Breast epithelium (tissue), 4 donors: ENCODE measurements around the gene PROP1. TPM values are rescaled to one million over a fixed set of nuclear protein-coding genes. Genes with fewer than 3 reads are reported as not detected.
"Not testable (repeated sequence)": the region's sequence is repeated elsewhere in the genome, so short reads cannot be mapped to it uniquely, and the experiment has no call there.

Experiments
- DNase-seq, 2 donors: peaks; one replicate each; pipeline ENCODE4 v3.0.0-alpha.2; 2019; ENCODE audit warnings: low spot score in 2 of 2
- H3K27ac ChIP-seq, 2 donors: fragments of 200-600 bp; sonication (generic) in 1 of 2; one replicate each; pipeline ENCODE4 v1.5.1; 2016 to 2019; ENCODE audit warnings: mild to moderate bottlenecking in 1 of 2
- H3K27me3 ChIP-seq, 2 donors: fragments of 200-600 bp; sonication (generic) in 1 of 2; one replicate each; pipeline versions ENCODE4 v1.5.1 to v1.6.0; 2017 to 2019; ENCODE audit warnings: control low read depth in 1 of 2, mild to moderate bottlenecking in 1 of 2
- H3K36me3 ChIP-seq: fragments of 200-600 bp; one replicate; pipeline ENCODE4 v1.5.1; 2019
- H3K4me1 ChIP-seq, 2 donors: fragments of 200-600 bp; sonication (generic); one replicate each; pipeline ENCODE4 v1.5.1; 2016 to 2019; ENCODE audit warnings: control low read depth in 1 of 2
- H3K4me3 ChIP-seq, 3 donors: fragments of 200-600 bp; sonication (generic); 1 replicate in 2 of 3; 2 replicates in 1 of 3; pipeline ENCODE4 v1.5.1; 2016 to 2019; ENCODE audit warnings: mild to moderate bottlenecking in 3 of 3, moderate library complexity in 2 of 3
- H3K9me3 ChIP-seq, 2 donors: fragments of 200-600 bp; sonication (generic) in 1 of 2; one replicate each; pipeline ENCODE4 v1.5.1; 2016 to 2019; ENCODE audit warnings: control low read depth in 1 of 2
- POLR2A ChIP-seq: fragments of 450-650 bp; IDR thresholded peaks from one replicate; pipeline ENCODE4 v1.6.1; 2016; ENCODE audit warnings: antibody characterized with exemption, mild to moderate bottlenecking, moderate library complexity
- POLR2AphosphoS5 ChIP-seq, 3 donors: sonication (generic); formaldehyde crosslinking; IDR thresholded peaks; one replicate each; pipeline ENCODE4 v1.6.1; 2017; ENCODE audit warnings: antibody characterized with exemption in 3 of 3
- intact Hi-C: fragments of 100-400 bp; cut with DNase I; formaldehyde crosslinking; loops from one replicate; pipeline ENCODE4 v1.15.1; 2023; ENCODE audit warnings: low total_unique reads
- total RNA-seq, 3 donors: library from RNA; depleted of rRNA; stranded (reverse); fragments of >200 nt; gene quantifications; one replicate each; pipeline ENCODE4 v1.1.0, GENCODE V29; 2016
- TF ChIP-seq, protein P1 (sequence below), 3 donors: fragments of 450-650 bp; IDR thresholded peaks; one replicate each; pipeline ENCODE4 v1.5.1; 2016 to 2017; ENCODE audit warnings: antibody characterized with exemption in 3 of 3, mild to moderate bottlenecking in 3 of 3, moderate library complexity in 3 of 3

The PROP1 gene
- total RNA-seq, 3 donors from 2014 or later = not detected

DNA sequence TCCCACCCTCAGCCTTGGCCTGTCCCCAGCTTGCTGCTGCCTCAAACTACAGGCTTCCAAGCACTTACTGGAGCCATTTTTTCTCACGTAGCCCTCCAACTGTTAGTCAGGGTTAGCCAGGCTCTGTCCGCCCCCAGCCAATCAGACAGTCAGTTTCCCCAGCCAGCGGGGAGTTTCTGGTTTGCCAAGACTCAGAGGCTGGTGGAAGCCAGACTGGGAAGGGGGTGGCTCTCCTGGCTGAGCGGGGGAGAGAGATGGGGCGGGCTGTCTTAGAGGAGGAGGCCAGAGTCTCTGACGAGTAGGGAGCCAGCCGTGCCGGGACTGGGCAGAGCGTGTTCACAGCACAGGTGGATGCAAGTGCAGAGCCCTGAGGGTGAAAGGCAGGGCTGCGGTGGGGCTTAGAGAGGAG, 15.3 kb downstream of the PROP1 start:
- H3K36me3 ChIP-seq = no peaks in the 10 kb centered on the region
- H3K27me3 ChIP-seq = peaks cover 0 to 50% of the 10 kb centered on the region in 2 donors
- no peak for TF ChIP-seq POLR2A
- no peak for TF ChIP-seq POLR2AphosphoS5 (IDR thresholded peaks at IDR 0.05)
- TF ChIP-seq, protein P1, sequence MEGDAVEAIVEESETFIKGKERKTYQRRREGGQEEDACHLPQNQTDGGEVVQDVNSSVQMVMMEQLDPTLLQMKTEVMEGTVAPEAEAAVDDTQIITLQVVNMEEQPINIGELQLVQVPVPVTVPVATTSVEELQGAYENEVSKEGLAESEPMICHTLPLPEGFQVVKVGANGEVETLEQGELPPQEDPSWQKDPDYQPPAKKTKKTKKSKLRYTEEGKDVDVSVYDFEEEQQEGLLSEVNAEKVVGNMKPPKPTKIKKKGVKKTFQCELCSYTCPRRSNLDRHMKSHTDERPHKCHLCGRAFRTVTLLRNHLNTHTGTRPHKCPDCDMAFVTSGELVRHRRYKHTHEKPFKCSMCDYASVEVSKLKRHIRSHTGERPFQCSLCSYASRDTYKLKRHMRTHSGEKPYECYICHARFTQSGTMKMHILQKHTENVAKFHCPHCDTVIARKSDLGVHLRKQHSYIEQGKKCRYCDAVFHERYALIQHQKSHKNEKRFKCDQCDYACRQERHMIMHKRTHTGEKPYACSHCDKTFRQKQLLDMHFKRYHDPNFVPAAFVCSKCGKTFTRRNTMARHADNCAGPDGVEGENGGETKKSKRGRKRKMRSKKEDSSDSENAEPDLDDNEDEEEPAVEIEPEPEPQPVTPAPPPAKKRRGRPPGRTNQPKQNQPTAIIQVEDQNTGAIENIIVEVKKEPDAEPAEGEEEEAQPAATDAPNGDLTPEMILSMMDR (IDR thresholded peaks at IDR 0.05) = no peak
- no peak overlapping the region for H3K27ac ChIP-seq
- H3K9me3 ChIP-seq = no peaks in the 10 kb centered on the region
- H3K4me1 ChIP-seq = no peaks in the 10 kb centered on the region
- no peak for DNase-seq
- intact Hi-C loops = no loop called here
- no peak overlapping the region for H3K4me3 ChIP-seq

DNA sequence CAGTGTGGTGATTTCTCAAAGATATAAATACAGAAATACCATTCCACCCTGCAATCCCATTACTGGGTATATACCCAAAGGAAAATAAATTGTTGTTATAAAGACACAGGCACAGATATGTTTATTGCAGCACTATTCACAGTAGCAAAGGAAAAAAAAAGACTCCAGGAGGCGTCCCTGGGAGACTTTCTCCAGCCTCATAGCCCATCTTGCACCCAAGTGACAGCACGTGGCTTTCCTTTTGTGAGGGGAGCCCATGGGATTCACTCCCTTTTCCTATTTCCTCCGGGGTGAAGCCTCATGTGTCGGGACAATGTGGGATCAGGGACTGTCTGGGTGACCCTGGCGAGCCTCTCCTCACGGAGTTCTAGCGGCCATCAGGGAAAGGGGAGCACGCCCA, 18.4 kb downstream of the PROP1 start:
- intact Hi-C loops, H3K27ac ChIP-seq, H3K4me1 ChIP-seq, H3K9me3 ChIP-seq, DNase-seq, H3K36me3 ChIP-seq, H3K4me3 ChIP-seq: not testable (repeated sequence)
- H3K27me3 ChIP-seq = peaks cover 0 to 19% of the 10 kb centered on the region in 2 donors

DNA sequence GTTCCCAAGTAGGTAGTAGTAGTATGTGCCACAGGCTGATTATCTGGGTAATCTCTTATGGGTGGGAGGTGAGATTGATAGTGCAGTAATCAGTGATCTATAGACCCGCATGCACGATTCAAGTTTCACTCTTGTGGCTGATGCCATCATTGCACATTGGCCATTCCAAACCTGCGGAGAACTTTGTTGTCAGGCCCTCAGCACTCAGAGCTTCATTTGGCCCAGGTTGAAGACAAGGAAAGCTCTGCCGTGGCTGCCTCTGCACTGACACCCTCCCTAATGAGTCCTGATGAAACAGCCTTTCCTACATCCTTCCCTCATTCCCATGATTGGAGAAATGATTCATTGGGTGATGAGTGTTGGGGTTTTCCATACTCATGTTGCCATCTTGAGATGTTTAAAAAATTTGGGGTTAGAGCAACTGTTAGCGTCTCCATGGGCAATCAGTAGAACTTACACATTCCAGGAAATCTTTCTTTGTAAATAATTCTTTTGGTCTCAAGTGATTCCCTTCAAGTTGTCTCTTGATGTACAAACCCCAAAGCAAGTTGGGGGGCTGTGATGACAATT, 22.9 kb downstream of the PROP1 start:
- no peak for DNase-seq
- intact Hi-C loops = no loop called here
- TF ChIP-seq POLR2A (no peak), POLR2AphosphoS5 (IDR thresholded peaks at IDR 0.05) (no peak)
- TF ChIP-seq, protein P1 (IDR thresholded peaks at IDR 0.05) = no peak
- Histone ChIP-seq H3K9me3 (no peaks in the 10 kb centered on the region), H3K27ac (no peak overlapping the region), H3K36me3 (no peaks in the 10 kb centered on the region), H3K4me3 (no peak overlapping the region), H3K27me3 (peaks cover 0 to 6% of the 10 kb centered on the region in 2 donors), H3K4me1 (no peaks in the 10 kb centered on the region)

DNA sequence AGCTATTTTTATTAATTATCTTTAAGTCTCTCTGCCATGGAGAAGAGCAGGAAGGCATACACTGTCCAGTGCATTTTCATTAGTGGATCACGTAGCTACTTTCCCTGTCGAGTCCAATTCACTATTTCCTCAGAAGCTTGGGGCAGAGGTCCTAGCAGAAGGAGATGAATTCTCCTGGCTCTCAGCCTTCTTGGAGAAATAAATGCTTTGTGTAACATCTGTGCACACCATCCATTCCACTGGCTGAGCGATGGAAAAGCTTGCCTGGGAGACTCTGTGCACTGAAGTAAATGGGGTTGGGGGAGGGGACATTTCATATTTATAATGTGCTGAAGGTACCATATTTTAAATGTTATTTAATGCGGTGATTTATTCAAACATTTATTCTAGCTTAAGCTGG, 23.4 kb downstream of the PROP1 start:
- Histone ChIP-seq H3K27ac (no peak overlapping the region), H3K4me1 (no peaks in the 10 kb centered on the region), H3K9me3 (no peaks in the 10 kb centered on the region), H3K4me3 (no peak overlapping the region), H3K27me3 (peaks cover 0 to 6% of the 10 kb centered on the region in 2 donors), H3K36me3 (no peaks in the 10 kb centered on the region)
- intact Hi-C loops = no loop called here
- DNase-seq = no peak
- TF ChIP-seq, protein P1 (IDR thresholded peaks at IDR 0.05) = no peak
- TF ChIP-seq POLR2AphosphoS5 (IDR thresholded peaks at IDR 0.05) (no peak), POLR2A (no peak)

DNA sequence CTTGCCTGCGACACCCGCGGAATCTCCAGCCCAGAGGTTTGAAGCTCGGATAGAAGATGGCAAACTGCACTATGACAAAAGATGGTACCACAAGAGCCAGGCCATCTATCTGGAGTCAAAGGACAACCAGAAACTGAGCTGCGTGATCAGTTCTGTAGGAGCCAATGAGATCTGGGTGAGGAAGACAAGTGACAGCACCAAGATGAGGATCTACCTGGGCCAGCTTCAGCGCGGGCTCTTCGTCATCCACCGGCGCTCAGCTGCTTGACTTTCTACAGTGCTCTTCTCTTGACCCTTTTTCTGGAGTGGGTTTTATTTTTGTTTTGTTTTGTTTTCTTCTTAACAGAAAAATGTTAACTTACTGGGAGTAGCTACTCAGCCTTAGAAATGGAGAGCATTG, 24.0 kb downstream of the PROP1 start:
- intact Hi-C loops, H3K4me3 ChIP-seq, H3K4me1 ChIP-seq, H3K27ac ChIP-seq, H3K27me3 ChIP-seq, H3K36me3 ChIP-seq, H3K9me3 ChIP-seq, DNase-seq: not testable (repeated sequence)

DNA sequence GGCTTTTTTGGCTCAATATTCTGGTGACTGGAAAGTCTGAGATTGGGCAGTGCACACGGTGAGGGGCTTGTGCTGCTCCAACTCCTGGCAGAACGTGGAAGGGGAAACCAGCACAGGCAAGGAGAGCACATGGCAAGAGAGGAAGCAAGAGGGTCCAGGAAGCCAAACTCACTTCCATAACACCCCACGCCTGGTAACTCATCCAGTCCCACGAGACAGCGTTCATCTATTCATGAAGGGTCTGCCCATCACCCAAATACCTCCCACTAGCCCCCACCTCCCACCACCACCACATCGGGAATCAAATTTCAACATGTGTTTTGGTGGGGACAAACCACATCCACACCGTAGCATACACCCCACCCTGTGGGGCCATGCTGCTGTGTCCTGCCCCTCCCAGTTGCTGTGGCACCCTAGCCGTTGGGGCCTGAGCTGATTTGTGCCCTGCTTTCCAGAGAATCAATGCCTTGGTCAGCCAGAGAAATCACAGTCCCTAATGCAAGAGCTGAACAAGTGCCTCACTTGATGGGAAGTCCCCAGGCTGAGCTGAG, 27.3 kb downstream of the PROP1 start:
- Histone ChIP-seq H3K4me3 (no peak overlapping the region), H3K4me1 (no peaks in the 10 kb centered on the region), H3K27ac (no peak overlapping the region), H3K27me3 (peaks cover 0 to 6% of the 10 kb centered on the region in 2 donors), H3K9me3 (no peaks in the 10 kb centered on the region), H3K36me3 (no peaks in the 10 kb centered on the region)
- intact Hi-C loops = no loop called here
- DNase-seq = no peak
- TF ChIP-seq, protein P1 (IDR thresholded peaks at IDR 0.05) = no peak
- TF ChIP-seq POLR2A (no peak), POLR2AphosphoS5 (IDR thresholded peaks at IDR 0.05) (no peak)
